Panc1 (cell line): ENCODE measurements around the gene USP48.

Experiments
- CTCF ChIP-seq: fragments of 450-650 bp; IDR thresholded peaks from 2 replicates; pipeline ENCODE4 v1.5.1; 2017; ENCODE audit warnings: mild to moderate bottlenecking
- POLR2AphosphoS5 ChIP-seq: IDR thresholded peaks from 2 replicates; pipeline ENCODE4 v1.6.1; 2012; ENCODE audit warnings: mild to moderate bottlenecking, low read depth, low read length, moderate library complexity
- REST ChIP-seq, 2 experiments: IDR thresholded peaks; 2 replicates each; pipeline ENCODE4 v1.6.1; 2011 to 2012; ENCODE audit warnings: low read depth in 2 of 2, control low read depth in 1 of 2, low read length in 1 of 2, mild to moderate bottlenecking in 1 of 2, moderate library complexity in 1 of 2; ENCODE audit not compliant: insufficient read depth in 1 of 2
- SIN3A ChIP-seq: IDR thresholded peaks from 2 replicates; pipeline ENCODE4 v1.6.1; 2012; ENCODE audit warnings: low read depth, mild to moderate bottlenecking, low read length, moderate library complexity, borderline replicate concordance; ENCODE audit not compliant: insufficient read depth
- TCF7L2 ChIP-seq: IDR thresholded peaks from 2 replicates; pipeline ENCODE4 v1.6.1; 2011; ENCODE audit warnings: mild to moderate bottlenecking, low read depth, low read length, inconsistent platforms

- TF ChIP-seq CTCF (no peak), REST (IDR thresholded peaks at IDR 0.05; ENCODE audit: insufficient read depth in 1 of 2, low read depth in 2 of 2, low read length in 1 of 2) (no peak), SIN3A (no peak), POLR2AphosphoS5 (no peak), TCF7L2 (no peak)
These were observed 127.2 kb downstream of the USP48 start for GRCh38 chr1:21655748-21656147.
